ENCODE data around the gene PRKAR1B.
"Not testable (repeated sequence)": the region's sequence is repeated elsewhere in the genome, so short reads cannot be mapped to it uniquely, and the experiment has no call there.

The PRKAR1B gene

GRCh38 chr7:665736-666453 is 61.2 kb downstream of the PRKAR1B start:
- DNase-seq, result no peak

- DNase-seq, result no peak
Measured at GRCh38 chr7:664997-665735, 61.9 kb downstream of the PRKAR1B start.

GRCh38 chr7:664402-664775 is 62.7 kb downstream of the PRKAR1B start:
- DNase-seq, result no peak

GRCh38 chr7:662576-662975 is 64.5 kb downstream of the PRKAR1B start:
- no peak for DNase-seq

GRCh38 chr7:659996-660395 is 67.1 kb downstream of the PRKAR1B start:
- DNase-seq, result no peak

- no peak for DNase-seq
Measured at GRCh38 chr7:659306-659847, 67.7 kb downstream of the PRKAR1B start.

- no peak for DNase-seq
Measured at GRCh38 chr7:657565-658119, 69.4 kb downstream of the PRKAR1B start.

GRCh38 chr7:657010-657409 is 70.1 kb downstream of the PRKAR1B start:
- not testable (repeated sequence) for DNase-seq

- DNase-seq, result no peak
Measured at GRCh38 chr7:655758-656157, 71.3 kb downstream of the PRKAR1B start.

- DNase-seq, result no peak
Measured at GRCh38 chr7:653829-654764, 73.0 kb downstream of the PRKAR1B start.

GRCh38 chr7:652881-653280 is 74.2 kb downstream of the PRKAR1B start:
- no peak for DNase-seq

GRCh38 chr7:652167-652566 is 74.9 kb downstream of the PRKAR1B start:
- not testable (repeated sequence) for DNase-seq

- DNase-seq, result no peak
Measured at GRCh38 chr7:651032-651728, 75.9 kb downstream of the PRKAR1B start.

GRCh38 chr7:650339-651031 is 76.6 kb downstream of the PRKAR1B start:
- DNase-seq, result no peak

- no peak for DNase-seq
Measured at GRCh38 chr7:646951-647350, 80.1 kb downstream of the PRKAR1B start.

GRCh38 chr7:646487-646886 is 80.6 kb downstream of the PRKAR1B start:
- no peak for DNase-seq

- no peak for DNase-seq
Measured at GRCh38 chr7:645606-646005, 81.5 kb downstream of the PRKAR1B start.

GRCh38 chr7:644381-645305 is 82.4 kb downstream of the PRKAR1B start:
- no peak for DNase-seq

GRCh38 chr7:641966-642365 is 85.1 kb downstream of the PRKAR1B start:
- no peak for DNase-seq

- DNase-seq, result no peak
Measured at GRCh38 chr7:641269-641671, 85.8 kb downstream of the PRKAR1B start.
